ENCODE results near the gene PPP1R37.

- TF ChIP-seq CTCF (IDR thresholded peaks at IDR 0.05; ENCODE audit: poor library complexity, severe bottlenecking) (no peak), RAD21 (conservative IDR thresholded peaks at IDR 0.05) (no peak), SMC3 (conservative IDR thresholded peaks at IDR 0.05; ENCODE audit: poor library complexity) (no peak), EZH2 (IDR thresholded peaks at IDR 0.05; ENCODE audit: borderline replicate concordance, insufficient read depth, low read length, poor library complexity, severe bottlenecking) (no peak), POLR2AphosphoS5 (IDR thresholded peaks at IDR 0.05) (no peak), TAF1 (IDR thresholded peaks at IDR 0.05; ENCODE audit: low read depth) (no peak)
These were observed 79.2 kb downstream of the PPP1R37 start for GRCh38 chr19:45172173-45172572.
